Left cardiac atrium (tissue), 4 donors: ENCODE measurements around the gene RARRES1. TPM values are rescaled to one million over a fixed set of nuclear protein-coding genes. Genes with fewer than 3 reads are reported as not detected.
"Not testable (repeated sequence)": the region's sequence is repeated elsewhere in the genome, so short reads cannot be mapped to it uniquely, and the experiment has no call there.

ENCODE experiments used
- ATAC-seq, 2 donors: fragments of 200-7000 bp; cut with Tn5 transposase; one replicate each; pipeline ENCODE4 v1.9.1; 2020; ENCODE audit warnings: mild to moderate bottlenecking in 2 of 2, moderate library complexity in 2 of 2
- DNase-seq: peaks from one replicate; pipeline ENCODE4 v3.0.0-alpha.2; 2020
- intact Hi-C, 2 donors: fragments of 100-400 bp; cut with DNase I; formaldehyde crosslinking; loops; one replicate each; pipeline versions ENCODE4 v1.14.1 to v1.15.1; 2022 to 2023
- total RNA-seq, 2 donors: library from RNA; stranded (reverse); fragmentation: NEBNext Ultra II Directional; extraction: Animal tissue kit (Norgen Biotek cat#: 25700); gene quantifications; one replicate each; pipeline ENCODE4 v1.2.1, GENCODE V29; 2021
- donor health status: DM: no; HTN: yes; CAD: no.
- donor health status: DM: no; HTN: yes; CAD: no; lungs with severe emphysema.
- donor health status: DM: yes; HTN: yes; CAD: no.
- donor health status: Dilated cardiomyopathy.

Gene RARRES1
- total RNA-seq, 2 donors from 2014 or later = 44.8 to 117 TPM

- intact Hi-C loops = no loop called here
- ATAC-seq (peak; percentile 16 to 65), DNase-seq (no peak)
Observed at GRCh38 chr3:158711886-158712285, 20.4 kb downstream of the RARRES1 start.

- DNase-seq = no peak
- no peak for ATAC-seq
- intact Hi-C loops = no loop called here
Observed at GRCh38 chr3:158710601-158711000, 21.7 kb downstream of the RARRES1 start.

- intact Hi-C loops = no loop called here
- DNase-seq = no peak
- ATAC-seq = peak; percentile 9 to 82
Observed at GRCh38 chr3:158709666-158710083, 22.6 kb downstream of the RARRES1 start.

GRCh38 chr3:158703566-158703965, 28.7 kb downstream of the RARRES1 start:
- DNase-seq (no peak), ATAC-seq (no peak)
- intact Hi-C loops = no loop called here

GRCh38 chr3:158702815-158703481, 29.3 kb downstream of the RARRES1 start:
- intact Hi-C loops = no loop called here
- ATAC-seq (no peak), DNase-seq (no peak)

GRCh38 chr3:158701420-158702065, 30.7 kb downstream of the RARRES1 start:
- ATAC-seq = no peak
- intact Hi-C loops = no loop called here
- DNase-seq = no peak

GRCh38 chr3:158700559-158700958, 31.7 kb downstream of the RARRES1 start:
- ATAC-seq (peak; percentile 77 to 79), DNase-seq (no peak)
- intact Hi-C loops = no loop called here

DNA sequence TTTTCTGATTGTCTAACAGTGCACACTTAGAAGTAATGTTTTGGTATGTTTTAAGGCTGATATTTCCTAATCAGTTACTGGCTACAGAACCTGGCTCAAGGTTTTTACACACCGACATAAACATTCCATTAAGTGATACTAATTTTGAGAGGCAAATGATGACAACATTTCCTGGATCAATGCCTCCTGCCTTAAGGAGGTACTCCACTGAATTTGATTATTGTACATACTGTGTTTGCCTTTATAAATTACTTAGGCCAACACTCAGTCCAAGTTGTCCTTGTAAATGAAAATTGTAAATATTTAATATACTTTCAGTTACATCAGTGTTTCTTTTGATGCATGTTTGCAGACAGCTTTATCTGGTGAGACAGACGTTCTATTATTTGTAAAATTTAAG, 35.6 kb downstream of the RARRES1 start:
- DNase-seq = no peak
- intact Hi-C loops = no loop called here
- peak in 1 of 2 donors; percentile 19 for ATAC-seq

DNA sequence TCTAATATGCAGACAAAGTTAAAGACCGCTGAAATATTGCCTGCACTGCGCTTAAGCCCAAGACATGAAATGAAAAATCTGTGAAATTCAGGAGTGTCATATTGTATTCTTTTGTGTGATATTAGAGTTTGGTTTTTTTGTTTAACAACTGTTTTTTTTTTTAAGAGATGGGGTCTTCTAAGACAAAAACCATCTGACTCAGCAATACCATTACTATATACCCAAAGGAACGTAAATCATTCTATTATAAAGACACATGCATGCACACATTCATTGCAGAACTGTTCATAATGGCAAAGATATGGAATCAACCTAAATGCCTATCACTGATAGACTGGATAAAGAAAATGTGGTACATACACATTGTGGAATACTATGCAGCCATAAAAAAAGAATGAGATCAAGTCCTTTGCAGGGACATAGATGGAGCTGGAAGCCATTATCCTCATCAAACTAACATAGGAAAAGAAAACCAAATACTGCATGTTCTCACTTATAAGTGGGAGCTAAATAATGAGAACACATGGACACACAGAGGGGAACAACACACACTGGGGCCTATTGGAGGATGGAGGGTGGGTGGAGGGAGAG, 38.3 kb downstream of the RARRES1 start:
- intact Hi-C loops, ATAC-seq, DNase-seq: not testable (repeated sequence)

GRCh38 chr3:158685159-158685558, 47.1 kb downstream of the RARRES1 start:
- intact Hi-C loops = no loop called here
- DNase-seq (no peak), ATAC-seq (no peak)

- ATAC-seq = no peak
- intact Hi-C loops = no loop called here
- no peak for DNase-seq
Observed at GRCh38 chr3:158683230-158683962, 48.9 kb downstream of the RARRES1 start.

DNA sequence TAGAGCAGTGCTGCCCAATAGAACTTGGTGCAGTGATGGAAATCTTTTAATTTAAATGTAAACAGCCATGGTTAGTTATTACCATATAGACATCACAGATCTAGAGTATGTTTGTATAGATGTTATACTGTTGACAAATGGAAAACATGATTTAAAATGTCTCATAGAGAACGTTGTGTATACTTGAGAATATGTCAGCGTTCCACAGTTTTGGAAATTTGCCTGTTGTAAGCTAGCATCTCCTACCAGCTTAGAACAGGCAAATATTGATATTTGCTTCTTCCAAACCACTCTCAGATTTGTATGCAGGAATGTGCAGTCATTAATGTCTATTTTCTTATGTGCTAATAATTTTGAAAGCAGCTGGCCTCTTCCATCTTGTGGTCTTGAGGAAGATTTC, 51.4 kb downstream of the RARRES1 start:
- intact Hi-C loops = no loop called here
- ATAC-seq (no peak), DNase-seq (no peak)

GRCh38 chr3:158679547-158680000, 52.7 kb downstream of the RARRES1 start:
- intact Hi-C loops = no loop called here
- DNase-seq (no peak), ATAC-seq (no peak)

DNA sequence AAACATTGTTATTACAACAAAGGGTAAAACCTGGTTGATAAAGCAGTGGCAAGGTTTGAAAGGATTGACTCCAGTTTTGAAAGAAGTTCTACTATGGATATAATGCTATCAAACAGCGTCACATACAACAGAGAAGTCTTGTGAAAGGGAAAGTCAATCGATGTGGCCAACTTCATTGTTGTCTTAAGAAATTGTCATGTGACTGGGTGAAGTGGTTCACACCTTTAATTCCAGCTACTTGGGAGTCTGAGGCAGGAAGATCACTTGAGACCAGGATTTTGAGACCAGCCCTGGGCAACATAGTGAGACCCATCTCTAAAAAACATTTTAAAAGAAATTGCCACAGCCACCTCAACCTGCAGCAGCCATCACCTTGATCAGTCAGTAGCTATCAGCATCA, 53.6 kb downstream of the RARRES1 start:
- intact Hi-C loops = no loop called here
- no peak for ATAC-seq
- DNase-seq = no peak

DNA sequence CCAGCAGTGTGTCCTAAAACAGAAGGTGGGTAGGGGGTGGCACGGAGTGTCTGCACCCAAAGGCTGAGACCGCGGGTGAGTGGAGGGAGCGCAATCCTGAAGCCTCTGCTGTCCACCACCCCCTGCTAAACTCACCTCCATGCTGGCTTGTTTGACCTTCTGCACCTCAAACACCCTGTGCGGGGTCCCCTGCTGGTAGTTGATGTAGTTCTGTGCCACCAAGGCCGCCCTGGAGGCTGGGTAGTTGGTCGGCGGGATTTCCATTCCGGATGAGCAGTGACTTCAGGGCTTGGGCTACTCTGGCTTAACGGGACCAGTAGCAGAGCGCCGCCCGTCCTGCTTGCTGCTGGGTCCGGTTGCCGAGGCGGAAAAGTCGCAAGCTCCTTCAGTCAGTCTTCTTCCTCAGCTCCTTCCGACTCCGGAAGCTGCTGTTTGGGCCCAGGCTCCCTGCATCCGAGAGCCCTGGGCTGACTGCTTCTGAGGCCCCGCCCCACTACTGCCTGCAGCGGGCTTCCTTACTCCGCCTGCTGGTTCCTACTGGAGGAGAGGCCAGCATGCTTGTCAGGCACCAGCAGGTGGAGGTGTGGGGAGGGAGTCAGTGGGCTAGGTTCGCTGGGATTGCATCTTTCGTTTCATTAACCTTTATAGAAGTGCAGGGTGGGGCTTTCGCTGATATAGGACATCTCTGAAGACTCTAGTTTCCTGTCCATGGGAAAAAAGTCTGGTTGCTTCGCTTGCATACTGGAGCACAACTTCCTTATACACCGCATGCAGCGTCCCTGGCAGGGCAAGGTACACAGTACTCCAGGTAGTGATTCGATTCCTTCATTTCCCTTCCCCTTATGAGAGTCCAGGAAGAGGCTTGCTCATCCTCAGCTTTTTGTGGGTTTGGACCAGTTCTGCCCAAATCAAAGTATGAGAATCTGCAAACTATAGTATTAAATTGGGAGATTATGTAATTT, 59.8 kb downstream of the RARRES1 start, which contains the start of gene LXN:
TSS of gene LXN (minus strand) at position 434 of the 962 bp plus-strand sequence. CDS start at position 264, 170 bp downstream.
- intact Hi-C loops = loop anchor here in 1 of 2 donors (5.0 kb wide), 1 partner anchor 120 kb away; no protein-coding TSS in a partner anchor

DNA sequence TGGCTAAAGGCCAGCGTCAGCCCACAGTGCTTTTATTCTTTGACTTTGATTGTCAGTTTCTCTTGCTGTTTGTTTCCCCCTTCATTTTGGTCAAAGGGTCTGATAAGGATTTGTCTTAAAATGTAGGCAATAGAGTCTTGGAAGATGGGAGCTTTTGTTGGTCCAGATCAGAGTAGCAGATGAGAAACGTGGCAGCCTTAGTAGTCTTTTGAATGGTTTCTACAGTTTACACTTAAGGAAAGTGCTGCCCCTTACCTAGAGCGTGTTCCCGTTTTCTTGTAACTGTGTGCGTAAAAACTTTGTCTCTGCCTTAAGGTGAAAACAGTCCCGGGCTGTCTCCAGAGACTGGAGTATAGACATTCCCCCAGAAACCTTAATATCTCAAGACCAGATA, 60.4 kb downstream of the RARRES1 start:
- no peak for DNase-seq
- peak in 1 of 2 donors; percentile 29 for ATAC-seq
- intact Hi-C loops = loop anchor here in 1 of 2 donors (5.0 kb wide), 1 partner anchor 120 kb away; no protein-coding TSS in a partner anchor

More for the DNA sequence above, 59.8 kb downstream of the RARRES1 start, which contains the start of gene LXN:
- DNase-seq (peak; percentile 88), ATAC-seq (peak; percentile 98 to 100)

DNA sequence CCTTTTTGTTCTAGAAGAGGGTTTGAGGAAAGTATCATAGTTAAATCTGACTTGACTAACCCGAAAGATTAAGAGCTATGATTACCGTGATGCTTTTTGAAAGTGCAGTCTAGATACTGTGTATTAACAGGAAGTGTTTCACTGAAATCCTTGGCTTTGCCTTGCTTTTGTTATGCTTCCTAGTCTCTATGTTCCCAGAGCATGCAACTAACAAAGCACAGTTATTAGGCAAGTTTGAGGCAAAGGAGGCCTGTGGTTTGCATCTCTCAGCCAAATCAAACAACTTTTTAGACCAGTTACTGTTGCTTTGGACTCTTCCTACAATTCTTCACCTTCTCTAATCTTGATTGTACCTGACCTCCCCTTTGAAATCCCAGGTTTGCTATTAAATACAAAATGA, 63.8 kb downstream of the RARRES1 start:
- DNase-seq (no peak), ATAC-seq (no peak)
- intact Hi-C loops = no loop called here

DNA sequence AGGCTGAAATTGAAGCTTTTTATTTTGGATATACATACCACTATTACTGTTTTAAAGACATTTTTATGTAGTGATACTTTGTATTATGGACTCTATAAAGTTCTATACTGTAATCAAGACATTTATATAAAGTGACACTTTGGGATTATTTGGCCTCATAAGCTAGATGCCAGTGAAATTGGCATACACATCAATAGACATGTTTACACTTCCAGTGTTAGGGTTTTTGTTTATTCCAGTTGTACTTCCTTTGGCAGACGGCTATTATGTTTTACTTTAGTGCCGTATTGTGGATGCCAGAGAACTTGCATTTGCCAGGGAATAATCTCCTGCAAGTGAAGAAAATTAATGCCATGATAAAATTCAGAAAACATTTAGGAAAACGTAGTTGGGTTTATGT, 65.8 kb downstream of the RARRES1 start:
- ATAC-seq (no peak), DNase-seq (no peak)
- intact Hi-C loops = no loop called here
